Osteocyte (in vitro differentiated cells): ENCODE results near the gene C4BPB. TPM values are rescaled to one million over a fixed set of nuclear protein-coding genes. Genes with fewer than 3 reads are reported as not detected.

Source experiments
- DNase-seq: peaks from one replicate; pipeline ENCODE4 v3.0.0; 2021; ENCODE audit warnings: mixed read lengths; ENCODE audit not compliant: unreplicated experiment; ENCODE audit errors: extremely low spot score
- H3K27ac Mint-ChIP-seq: one replicate; pipeline ENCODE4 v1.8.0; 2021; ENCODE audit warnings: mild to moderate bottlenecking, mixed read lengths; ENCODE audit not compliant: unreplicated experiment
- H3K27me3 Mint-ChIP-seq: one replicate; pipeline ENCODE4 v1.8.0; 2021; ENCODE audit warnings: mixed read lengths; ENCODE audit not compliant: unreplicated experiment
- H3K36me3 Mint-ChIP-seq: one replicate; pipeline ENCODE4 v1.8.0; 2021; ENCODE audit warnings: mixed read lengths; ENCODE audit not compliant: unreplicated experiment
- H3K4me1 Mint-ChIP-seq: one replicate; pipeline ENCODE4 v1.8.0; 2021; ENCODE audit warnings: mixed read lengths; ENCODE audit not compliant: unreplicated experiment
- H3K4me3 Mint-ChIP-seq: one replicate; pipeline ENCODE4 v1.8.0; 2021; ENCODE audit warnings: mild to moderate bottlenecking, moderate library complexity, mixed read lengths; ENCODE audit not compliant: unreplicated experiment
- H3K9me3 Mint-ChIP-seq: one replicate; pipeline ENCODE4 v1.8.0; 2021; ENCODE audit warnings: mixed read lengths; ENCODE audit not compliant: unreplicated experiment
- CTCF ChIP-seq: fragments of 200-600 bp; sonication (generic); IDR thresholded peaks from 2 replicates; pipeline ENCODE4 v1.5.0; 2021; ENCODE audit warnings: antibody characterized with exemption, mild to moderate bottlenecking, moderate library complexity
- total RNA-seq: library from RNA; stranded (reverse); gene quantifications from 2 replicates; pipeline ENCODE4 v1.2.1, GENCODE V29; 2021

C4BPB gene
- total RNA-seq, 1 donor from 2014 or later: not detected

DNA sequence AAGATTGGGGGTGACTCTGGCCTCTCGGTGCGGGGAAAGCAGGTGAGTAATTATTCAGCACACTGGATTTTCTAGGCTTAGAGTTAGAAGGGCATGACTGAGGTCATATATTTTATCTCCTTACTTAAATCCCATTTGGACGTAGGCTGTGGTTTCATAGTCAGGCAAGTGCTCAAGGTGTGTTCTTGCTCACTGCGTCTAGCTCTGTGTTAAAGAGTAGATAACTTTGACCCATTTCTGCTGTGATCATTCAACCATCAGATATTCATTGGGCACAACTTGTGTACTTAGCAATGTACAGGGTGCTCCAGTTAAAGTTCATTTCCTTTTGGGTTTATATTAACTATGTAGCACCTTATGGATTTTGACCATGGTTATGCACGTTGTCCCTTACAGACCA lies 21.0 kb upstream of the C4BPB start:
- no peaks in the 10 kb centered on the region for H3K4me1 Mint-ChIP-seq
- H3K27me3 Mint-ChIP-seq: no peaks in the 10 kb centered on the region
- no peak overlapping the region for H3K4me3 Mint-ChIP-seq
- peaks cover 58% of the 10 kb centered on the region for H3K36me3 Mint-ChIP-seq
- no peaks in the 10 kb centered on the region for H3K9me3 Mint-ChIP-seq
- no peak for DNase-seq
- no peak for TF ChIP-seq CTCF
- H3K27ac Mint-ChIP-seq: no peak overlapping the region

- Mint-ChIP-seq H3K27me3 (no peaks in the 10 kb centered on the region), H3K9me3 (no peaks in the 10 kb centered on the region), H3K27ac (no peak overlapping the region), H3K4me1 (no peaks in the 10 kb centered on the region), H3K4me3 (no peak overlapping the region), H3K36me3 (peaks cover 57% of the 10 kb centered on the region)
- TF ChIP-seq CTCF: no peak
- DNase-seq: no peak
Observed at GRCh38 chr1:207069061-207069460, 19.6 kb upstream of the C4BPB start.

DNA sequence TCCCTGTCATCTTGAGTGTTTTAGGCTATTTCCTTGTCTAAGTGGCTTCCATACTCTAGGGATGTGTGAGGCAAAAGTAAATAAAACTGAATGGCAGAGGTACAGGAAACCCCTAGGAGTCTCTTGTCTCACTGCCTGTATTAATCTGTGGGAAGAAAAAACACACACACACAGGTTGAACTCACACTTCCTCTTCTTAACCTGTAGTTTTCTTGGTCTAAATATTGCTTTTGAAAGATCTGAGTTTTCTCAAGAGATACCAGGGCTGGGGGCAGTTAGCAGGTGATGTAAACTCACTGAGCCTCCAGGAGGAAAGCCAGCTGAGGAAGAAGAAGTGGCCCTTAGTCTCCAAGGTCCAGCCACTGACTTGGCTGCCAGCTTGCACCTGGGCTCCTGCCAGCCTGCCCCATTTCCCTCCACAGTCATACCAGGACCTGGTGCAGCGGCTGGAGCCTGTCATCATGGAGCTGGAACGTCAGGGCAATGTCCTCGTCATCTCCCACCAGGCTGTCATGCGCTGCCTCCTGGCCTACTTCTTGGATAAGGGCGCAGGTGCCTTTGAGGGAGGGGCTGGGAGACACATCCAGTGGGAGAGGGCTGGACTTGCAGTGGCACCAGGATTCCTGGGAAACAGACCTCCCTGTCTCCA lies 18.7 kb upstream of the C4BPB start:
- DNase-seq: no peak
- no peak for TF ChIP-seq CTCF
- Mint-ChIP-seq H3K4me1 (no peaks in the 10 kb centered on the region), H3K27me3 (no peaks in the 10 kb centered on the region), H3K36me3 (peaks cover 49% of the 10 kb centered on the region), H3K9me3 (no peaks in the 10 kb centered on the region), H3K4me3 (no peak overlapping the region), H3K27ac (no peak overlapping the region)

DNA sequence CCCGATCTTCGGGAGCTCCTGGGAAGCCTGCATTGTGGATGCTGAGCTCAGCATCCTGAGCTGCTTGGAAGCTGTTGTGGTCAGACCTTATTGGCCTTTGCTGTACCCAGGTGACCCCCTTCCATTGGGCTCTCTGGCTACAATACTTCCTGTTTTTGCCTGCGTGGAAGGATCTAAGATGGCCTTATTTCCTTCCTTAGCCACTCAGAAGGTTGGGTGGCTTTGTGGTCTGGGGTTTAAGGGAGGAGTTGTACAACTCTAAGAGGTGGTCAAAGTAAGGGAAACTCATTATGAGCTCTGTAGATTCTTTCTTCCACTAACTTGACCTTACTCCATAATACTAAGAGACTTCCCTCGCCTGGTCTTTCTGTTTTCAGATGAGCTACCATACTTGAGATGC lies 17.8 kb upstream of the C4BPB start:
- Mint-ChIP-seq H3K27me3 (no peaks in the 10 kb centered on the region), H3K36me3 (peaks cover 49% of the 10 kb centered on the region), H3K4me1 (no peaks in the 10 kb centered on the region), H3K27ac (no peak overlapping the region), H3K9me3 (no peaks in the 10 kb centered on the region), H3K4me3 (no peak overlapping the region)
- DNase-seq: no peak
- TF ChIP-seq CTCF: no peak

DNA sequence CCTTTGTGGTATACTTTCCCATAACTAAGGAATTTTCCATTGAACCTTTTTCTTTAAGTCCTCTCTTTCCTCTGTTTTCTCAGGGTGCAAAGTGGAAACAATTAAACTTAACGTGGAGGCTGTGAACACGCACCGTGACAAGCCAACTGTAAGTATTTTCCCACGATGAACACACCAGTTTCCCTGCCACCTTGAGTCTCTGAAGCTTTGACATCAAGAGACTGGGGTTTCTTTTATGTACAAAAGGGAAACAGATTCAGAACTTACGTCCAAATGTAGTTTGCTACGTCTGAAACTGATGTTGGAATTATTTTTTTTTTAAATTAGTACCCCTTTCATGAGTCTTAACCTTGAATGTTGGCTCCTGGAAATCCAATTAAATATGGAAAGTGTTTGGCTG lies 17.2 kb upstream of the C4BPB start:
- Mint-ChIP-seq H3K27ac (no peak overlapping the region), H3K27me3 (no peaks in the 10 kb centered on the region), H3K36me3 (peaks cover 49% of the 10 kb centered on the region), H3K4me1 (no peaks in the 10 kb centered on the region), H3K9me3 (no peaks in the 10 kb centered on the region), H3K4me3 (no peak overlapping the region)
- DNase-seq: no peak
- TF ChIP-seq CTCF: no peak
